ENCODE measurements around the gene WDR45B. TPM values are rescaled to one million over a fixed set of nuclear protein-coding genes. Genes with fewer than 3 reads are reported as not detected.
"Not testable (repeated sequence)": the region's sequence is repeated elsewhere in the genome, so short reads cannot be mapped to it uniquely, and the experiment has no call there.

The WDR45B gene
- total RNA-seq, 1 donor from 2014 or later, result 88.2 TPM

DNA sequence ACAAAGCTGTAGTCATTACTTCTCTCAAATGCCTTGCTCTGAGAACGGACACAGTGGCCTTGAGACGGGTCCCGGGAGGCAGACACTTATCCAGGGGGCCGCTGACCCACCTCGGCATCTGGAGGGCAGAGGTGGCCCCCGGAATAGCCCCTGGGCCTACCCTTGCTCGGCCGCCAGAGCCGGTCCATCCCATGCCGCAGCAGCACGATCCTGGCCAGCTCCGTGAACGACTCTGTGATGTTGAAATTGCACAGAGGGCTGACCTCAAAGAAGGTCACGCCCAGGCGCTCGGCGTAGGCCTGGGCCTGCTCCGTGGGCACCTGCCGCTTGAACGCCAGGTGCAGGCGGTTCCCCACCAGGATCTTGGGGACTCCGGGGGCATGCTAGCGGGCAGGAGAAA lies 10.1 kb upstream of the WDR45B start:
- no peak for DNase-seq (ENCODE audit: low read depth)

DNA sequence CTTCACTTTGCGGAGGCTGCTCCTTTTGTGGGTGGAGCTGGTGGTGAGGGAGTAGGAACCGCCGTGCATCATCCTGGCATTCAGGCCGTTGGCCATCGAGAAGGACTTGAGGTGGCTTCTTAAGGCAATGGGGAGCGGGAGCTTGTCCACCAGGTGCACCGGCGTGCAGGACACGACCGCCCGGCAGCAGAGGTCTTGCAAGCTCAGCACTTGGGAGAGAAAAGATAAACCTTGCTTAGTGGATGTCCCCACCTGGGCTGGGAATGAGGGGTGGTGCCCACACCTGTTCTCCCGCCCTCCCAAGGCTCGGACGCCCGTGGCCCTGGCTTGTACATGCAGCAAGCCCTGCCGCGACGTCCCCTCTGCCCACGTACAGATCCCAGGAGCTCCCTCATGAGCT lies 9.7 kb upstream of the WDR45B start:
- no peak for DNase-seq (ENCODE audit: low read depth)

DNA sequence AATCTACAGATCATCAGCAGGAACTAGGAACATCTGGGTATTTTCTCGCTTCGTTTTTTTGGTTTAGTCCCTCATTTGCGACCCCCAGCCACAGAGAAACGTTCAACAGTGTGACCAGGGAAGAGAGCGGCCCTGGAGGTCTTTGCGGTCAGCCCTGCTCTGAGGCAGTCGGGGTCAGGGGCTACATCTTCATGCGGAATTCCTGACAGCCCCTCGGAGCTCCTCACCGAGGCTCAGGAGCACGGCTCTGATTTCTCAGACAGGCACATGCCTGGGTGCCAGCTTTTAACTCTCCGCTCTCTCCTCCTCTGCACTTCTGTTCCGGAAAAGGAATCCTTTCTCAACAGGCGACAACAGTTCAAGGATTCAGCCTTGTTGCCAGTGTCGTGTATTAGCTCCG lies 8.0 kb upstream of the WDR45B start:
- no peak for DNase-seq (ENCODE audit: low read depth)

DNA sequence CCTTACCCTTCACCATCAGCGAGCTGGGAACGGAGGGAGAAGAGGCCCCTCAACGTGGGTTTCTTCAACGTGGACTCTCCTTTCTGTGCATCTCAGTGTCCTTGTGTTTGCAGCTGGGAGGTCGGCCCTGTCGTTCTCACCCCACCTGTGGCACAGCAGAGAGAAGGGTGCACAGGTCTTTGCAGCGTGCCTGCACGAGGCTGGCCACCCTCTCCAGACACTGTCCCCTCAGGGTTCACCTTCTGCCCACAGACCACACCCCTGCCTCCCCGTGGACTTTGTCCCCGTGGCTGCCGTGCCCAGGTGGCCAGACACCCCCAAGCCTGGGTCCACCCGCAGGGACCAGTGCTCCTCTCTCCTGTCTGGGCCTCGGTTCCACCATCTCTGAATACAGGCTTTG lies 7.3 kb upstream of the WDR45B start:
- no peak for DNase-seq (ENCODE audit: low read depth)

DNA sequence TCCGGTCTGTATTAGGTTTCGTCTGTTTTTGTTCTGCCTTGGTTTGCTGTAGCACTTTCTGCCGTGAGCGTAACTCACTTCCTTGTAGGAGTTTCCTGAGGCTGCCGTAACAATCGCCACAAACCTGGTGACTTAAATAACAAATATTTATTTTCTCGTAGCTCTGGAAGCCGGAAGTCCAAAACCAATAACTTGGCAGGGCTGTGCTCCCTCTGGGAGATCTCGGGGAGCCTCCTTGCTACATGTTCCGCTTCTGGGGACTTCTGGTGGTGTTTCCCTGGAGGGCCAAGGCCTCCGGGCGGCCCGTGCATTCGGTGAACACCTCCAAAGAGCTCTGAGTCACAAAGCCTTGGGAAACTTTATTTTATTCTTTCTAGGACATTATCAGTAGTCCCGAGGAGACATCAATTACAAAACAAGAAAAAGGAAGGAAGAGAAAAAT lies 6.8 kb upstream of the WDR45B start:
- no peak for DNase-seq (ENCODE audit: low read depth)

DNA sequence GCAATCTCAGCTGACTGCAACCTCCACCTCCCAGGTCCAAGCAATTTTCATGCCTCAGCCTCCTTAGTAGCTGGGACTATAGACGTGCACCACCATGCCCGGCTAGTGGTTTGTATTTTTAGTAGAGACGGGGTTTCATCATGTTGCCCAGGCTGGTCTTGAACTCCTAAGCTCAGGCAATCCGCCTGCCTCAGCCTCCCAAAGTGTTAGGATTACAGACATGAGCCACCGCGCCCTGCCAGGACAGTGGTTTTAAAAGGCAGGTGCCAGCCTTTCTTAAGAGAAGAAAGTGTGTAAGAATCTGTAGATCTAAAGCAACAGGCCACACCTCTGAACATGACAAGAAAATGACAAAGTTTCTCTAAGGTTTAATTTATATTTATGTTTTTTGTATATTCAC lies 6.4 kb upstream of the WDR45B start:
- not testable (repeated sequence) for DNase-seq (ENCODE audit: low read depth)

DNA sequence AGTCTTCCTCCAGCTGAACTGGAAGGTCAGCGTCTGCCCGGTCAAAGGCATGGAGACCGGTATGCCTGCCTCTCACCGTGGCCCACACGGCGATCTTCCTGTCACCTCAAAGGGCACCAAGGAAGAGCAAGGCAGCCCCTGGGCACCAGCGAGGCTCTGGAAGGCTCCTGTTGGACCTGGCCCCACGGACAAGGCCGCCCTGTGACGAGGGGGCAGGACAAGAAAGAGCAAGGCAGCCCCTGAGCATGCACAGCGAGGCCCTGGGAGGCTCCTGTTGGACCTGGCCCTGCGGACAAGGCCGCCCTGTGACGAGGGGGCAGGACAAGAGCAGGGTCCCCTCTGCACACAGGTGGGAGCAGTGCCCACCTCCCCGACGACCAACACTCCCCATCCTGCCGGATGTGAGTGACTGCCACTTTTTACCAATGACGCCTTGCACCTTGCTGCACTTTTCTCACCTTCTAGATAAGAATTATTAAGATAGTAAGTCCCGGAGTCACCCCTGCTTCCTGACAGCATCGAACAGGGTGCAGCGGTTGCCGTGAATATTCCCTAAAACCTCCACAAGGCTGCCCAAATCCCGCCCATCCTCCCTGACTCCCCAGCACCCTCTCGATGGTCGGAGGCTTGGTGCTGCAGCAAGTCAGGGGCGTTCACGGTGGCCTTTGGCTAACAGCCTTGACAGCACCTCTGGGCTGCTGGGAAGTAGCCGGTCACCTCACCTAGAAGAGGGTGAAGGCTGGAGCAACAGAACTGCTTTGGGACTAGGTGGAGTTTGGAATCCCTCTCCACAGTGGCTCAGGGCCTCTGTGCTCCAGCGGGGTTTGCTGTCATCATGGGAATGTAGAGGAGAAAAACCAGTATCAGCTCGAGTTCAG lies 5.6 kb upstream of the WDR45B start:
- DNase-seq (ENCODE audit: low read depth), result no peak

DNA sequence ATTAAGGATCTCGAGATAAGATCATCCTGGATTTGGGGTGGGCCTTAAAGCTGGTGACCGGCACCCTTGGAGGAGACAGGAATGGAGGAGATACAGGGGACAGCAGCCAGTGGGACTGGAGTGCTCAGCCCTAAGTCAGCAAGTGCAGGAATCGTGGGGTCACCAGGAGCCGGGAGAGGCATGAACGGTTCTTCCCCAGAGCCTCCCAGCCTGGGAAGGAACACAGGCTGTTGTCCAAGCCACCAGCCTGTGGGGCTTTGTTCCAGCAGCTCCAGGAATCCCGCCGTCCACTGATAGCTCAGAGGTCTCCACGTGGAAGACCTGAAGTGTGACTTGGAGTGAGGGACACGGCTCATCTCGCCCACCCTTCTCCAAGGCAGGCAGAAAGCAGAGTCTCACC lies 2.5 kb upstream of the WDR45B start:
- DNase-seq (ENCODE audit: low read depth), result no peak

DNA sequence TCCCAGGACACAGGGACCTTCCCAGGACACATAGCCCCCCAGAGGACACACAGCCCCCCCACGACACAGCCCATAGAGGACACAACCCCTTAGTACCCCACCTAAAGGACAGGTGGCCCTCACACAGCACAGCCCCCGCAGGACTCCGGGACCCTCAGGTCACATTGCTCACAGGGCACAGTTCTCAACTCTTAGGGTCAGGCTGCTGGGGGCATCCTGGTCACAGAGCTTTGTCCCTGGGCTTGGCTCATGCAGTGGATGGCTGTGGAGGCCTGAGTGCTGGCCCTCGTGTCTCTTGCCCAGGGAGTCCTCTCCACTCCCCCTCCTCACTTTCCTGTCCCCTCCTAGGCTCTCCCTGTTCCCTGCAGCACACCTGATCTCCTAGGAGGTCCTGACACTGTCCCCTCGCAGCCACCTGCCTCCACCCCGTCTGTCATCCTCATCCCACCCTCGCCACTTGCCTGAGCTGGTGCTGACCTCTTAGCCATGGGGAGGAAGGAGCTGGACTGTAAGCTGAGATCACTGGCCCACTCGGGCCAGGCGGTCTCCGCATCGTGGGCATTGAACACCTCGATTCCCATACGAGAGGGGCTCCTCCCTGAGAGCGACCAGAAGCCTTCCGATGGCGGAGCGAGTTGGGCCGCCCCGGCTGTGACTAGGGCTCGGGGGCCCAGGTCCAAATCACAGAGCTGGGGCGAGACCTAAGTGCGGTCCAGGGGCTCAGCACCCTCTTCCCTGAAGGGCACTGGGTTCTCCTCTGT lies 1.4 kb upstream of the WDR45B start:
- DNase-seq (ENCODE audit: low read depth), result no peak

DNA sequence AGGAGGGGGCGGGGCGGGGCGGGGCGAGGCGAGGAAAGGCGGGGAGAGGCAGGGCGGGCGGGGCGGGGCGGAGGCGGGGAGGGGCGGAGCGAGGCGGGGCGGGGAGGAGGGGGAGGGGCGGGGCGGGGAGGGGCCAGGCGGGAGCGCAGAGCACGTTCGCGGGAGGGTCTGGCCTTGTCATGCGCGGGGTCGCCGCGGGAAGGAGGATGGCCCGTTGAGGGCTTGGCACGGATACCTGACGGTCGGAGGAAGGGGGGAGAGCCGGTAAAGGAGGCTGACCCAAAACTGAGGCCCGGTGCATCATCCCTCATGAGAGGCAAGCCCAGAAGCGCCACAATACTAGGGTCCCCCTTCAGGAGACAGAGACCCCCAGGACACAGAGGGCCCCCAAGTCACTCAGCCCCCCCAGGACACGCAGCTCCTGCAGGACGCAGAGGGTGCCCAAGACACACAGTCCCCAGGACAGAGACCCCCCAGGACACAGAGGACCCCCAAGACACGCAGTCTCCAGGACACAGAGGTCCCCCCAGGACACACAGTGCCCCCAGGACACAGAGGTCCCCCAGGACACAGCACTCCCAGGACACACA lies 593 bp upstream of the WDR45B start:
- DNase-seq (ENCODE audit: low read depth), result no peak

DNA sequence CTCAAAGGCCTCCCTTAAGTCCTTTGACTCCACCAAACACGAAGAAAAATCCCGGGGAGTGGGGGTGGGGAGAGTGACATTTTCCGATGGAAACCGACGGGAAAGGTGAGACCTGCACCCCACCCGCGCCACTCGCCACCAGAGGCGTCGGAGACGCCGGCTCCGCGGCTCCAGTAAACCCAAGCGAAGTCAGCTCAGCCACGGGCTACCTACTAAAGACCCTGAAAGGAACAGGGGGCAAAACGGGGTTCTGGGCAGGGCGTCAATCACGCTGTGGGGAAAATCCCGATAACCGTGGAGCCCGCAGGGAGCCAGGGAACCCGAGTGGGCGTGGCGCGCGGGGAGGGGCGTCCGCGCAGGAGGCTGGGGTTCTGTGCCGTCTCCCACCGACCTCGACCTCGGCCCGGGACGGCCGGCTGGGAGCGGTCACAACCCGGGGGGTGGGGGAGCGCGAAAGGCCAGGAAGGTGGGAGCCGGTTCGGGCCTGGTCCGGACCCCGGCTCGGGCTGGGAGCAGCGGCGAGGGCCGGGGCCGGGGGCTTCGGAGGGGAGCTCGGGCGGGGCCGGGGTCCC lies 565 bp downstream of the WDR45B start:
- DNase-seq (ENCODE audit: low read depth), result peak; percentile 20

DNA sequence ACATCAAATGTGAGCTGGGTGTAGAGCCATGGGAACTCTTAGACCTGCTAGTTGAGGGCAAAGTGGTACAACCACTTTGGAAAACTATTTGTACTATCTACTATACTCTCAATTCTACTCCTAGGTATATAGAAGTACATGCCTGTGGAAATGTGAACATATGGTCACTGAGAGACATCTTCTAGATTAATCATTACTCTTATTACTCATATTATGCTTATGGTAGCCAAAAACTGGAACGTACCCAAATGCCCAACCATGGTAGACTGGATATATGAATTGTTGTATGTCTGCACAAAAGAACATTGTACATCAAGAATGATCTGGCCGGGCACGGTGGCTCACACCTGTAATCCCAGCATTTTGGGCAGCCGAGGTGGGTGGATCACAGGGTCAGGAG lies 2.7 kb downstream of the WDR45B start:
- no peak for DNase-seq (ENCODE audit: low read depth)

DNA sequence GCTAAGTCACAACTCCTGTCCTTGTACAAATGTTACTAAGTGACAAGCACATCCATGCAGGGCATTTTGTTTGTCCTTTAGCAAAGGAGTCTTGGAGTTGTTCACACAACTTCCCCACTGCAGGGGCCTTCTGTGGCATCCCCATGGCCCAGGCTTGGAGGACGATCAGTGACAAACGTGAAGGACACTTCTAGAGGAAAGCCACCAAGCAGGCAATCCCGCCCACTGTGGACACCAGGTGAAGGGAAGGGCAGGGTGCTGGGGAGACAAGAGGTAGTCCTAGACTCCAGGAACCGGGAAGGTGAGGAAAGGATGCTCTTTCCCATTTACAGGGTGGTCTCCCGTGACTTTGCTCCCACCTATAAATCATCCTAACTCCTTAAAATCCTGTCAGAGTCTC lies 4.1 kb downstream of the WDR45B start:
- DNase-seq (ENCODE audit: low read depth), result no peak

DNA sequence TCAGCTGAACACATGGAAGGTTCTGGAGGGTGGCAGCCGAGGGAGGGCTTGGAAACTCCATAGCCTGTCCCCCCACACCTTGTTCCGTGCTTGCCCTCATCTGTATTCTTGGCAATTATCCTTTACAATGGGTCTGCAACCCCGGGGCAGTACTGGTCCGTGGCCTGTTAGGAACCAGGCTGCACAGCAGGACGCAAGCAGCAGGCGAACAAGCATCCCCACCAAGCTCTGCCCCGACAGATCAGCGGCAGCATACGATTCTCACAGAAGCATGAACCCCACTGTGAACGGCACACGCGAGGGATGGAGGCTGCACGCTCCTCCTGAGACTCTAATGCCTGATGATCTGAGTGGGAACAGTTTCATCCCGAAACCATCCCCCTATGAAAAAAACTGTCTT lies 6.2 kb downstream of the WDR45B start:
- no peak for DNase-seq (ENCODE audit: low read depth)

DNA sequence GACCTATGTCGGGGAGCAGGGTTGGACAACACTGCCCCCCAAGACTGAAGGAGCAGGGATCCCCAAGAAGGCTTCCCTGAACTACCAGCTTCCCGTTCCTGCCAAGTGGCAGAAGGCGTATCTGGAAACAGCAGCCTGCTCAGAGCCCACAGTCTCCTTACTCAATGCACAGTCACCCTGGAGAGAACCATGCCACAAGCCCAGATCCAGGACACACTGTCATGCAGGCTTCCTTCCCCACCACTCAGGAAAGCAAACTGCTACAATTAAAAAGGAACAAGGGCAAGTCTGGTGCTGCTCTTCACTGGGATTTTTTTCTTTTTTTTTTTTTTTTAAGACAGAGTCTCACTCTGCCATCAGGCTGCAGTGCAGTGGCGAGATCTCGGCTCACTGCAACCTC lies 8.2 kb downstream of the WDR45B start:
- no peak for DNase-seq (ENCODE audit: low read depth)

DNA sequence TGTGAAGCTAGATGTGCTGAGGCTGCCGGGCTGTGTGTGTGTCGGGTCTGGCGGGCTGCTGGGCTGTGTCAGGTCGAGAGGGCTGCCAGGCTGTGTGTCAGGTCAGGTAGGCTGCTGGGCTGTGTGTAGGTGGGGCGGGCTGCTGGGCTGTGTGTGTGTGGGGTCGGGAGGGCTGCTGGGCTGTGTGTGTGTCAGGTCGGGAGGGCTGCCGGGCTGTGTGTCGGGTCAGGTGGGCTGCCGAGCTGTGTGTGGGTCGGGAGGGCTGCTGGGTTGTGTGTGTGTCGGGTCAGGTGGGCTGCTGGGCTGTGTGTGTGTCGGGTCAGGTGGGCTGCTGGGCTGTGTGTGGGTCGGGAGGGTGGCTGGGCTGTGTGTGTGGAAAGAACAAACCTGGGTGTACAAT lies 8.6 kb downstream of the WDR45B start:
- no peak for DNase-seq (ENCODE audit: low read depth)

DNA sequence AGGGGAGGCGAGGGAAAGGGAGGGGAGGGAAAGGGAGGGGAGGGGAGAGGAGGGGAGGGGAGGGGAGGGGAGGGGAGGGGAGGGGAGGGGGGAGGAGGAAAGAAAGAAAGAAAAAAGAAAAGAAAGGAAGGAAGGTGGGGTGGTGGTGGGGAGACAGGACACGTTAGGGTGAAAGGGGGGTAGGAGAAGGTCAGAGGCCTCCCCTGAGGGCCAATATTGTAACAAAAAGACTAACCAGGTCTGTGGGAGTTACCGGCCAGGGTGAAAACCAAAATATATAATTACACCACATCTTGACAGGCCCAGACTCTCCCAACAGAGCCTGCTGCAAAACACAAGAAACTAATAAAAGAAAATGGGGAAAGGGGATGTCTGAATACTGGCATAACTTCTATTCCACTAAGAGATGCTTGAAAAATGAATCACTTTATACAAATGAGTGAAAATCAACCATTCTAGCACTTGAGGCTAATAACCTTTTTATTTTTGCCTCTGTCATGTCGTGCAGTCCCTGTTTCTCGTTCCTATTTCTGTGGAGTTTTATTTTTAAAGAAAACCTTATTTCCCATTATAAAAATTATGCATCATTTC lies 10.0 kb downstream of the WDR45B start:
- no peak for DNase-seq (ENCODE audit: low read depth)

DNA sequence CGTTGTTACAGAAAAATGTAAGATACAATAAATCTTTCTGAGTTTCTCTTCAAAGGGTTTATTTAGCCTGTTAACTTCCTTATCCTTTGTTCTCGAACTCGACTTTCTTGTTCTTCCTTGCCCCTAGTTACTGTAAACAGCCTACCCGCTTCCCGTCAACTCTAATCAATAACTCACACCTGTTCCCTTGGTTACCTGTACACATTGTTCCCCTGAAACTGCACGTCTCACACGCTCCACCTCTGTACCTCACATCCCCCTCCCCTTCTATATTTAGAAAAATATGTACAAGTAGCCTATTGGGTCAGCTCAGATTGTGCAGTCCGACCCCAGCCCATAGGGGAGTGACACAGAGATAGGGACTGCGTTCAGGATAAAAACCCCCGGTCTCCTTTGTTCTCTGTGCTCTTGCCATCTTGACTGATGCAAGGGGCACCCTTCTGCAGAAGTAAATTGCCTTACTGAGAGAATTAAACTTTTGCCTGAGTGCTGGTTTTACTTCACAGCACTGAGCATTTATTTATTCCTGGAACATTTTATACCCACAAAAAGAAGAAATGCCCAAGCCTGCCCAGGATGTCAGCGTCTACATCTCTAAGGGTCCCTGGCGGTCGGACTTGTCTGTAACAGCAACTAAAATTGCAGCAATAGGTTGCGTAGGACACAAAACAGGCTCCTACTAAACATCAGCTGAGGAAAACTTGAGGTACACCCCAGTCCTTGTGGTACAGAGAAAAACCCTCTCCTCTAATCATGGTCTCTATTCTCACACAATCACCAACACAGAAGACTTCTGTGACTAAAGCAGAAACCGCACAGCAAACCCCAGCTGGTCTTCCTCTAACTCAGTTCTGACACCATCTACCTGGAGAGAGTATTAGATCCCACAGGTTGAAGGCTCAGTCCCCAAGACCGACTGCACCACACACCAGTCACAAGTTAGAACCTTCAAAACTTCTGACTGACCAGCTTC lies 11.3 kb downstream of the WDR45B start:
- DNase-seq (ENCODE audit: low read depth), result no peak

DNA sequence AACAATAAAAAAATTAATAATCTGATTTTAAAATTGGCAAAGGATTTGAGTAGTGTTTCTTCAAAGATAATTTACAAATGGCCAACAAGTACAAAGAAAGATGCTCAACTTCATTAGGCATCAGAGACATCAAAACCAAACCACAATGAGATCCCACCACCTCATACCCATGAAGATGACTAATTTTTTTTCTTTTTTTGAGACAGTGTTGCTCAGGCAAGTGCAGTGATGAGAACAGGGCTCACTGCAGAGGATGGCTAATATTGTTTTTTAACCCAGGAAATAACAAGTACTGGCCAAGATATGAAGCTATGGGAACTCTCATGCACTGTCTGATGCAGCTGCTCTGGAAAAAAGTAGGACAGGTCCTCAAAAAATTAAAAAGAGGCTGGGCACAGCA lies 14.9 kb downstream of the WDR45B start:
- no peak for DNase-seq (ENCODE audit: low read depth)

DNA sequence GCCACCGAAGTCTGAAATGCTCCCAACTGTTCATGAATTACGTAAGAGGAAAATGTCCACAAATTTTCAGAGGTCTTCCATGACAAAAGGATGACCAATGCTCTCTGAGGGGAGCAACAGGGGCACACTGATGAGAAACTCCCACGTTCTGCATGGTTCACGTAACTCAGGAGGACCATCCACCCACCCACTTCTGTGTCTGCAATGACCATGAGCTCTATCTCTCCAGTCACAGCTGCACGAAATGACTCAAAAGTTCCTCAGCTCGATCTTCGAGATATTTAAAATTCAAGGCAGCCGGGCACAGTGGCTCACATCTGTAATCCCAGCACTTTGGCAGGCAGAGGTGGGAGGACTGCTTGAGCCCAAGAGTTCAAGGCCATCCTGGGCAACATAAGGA lies 15.8 kb downstream of the WDR45B start:
- DNase-seq (ENCODE audit: low read depth), result no peak
